AG09319 (cell line): ENCODE measurements around the gene ARVCF.

Source experiments
- DNase-seq: peaks from one replicate; pipeline ENCODE4 v3.0.0-alpha.2; 2010; ENCODE audit warnings: low read depth; ENCODE audit errors: extremely low read depth
- CTCF ChIP-seq: IDR thresholded peaks from 2 replicates; pipeline ENCODE4 v1.5.1; 2011; ENCODE audit warnings: low read depth, mild to moderate bottlenecking, inconsistent platforms, low read length, moderate library complexity

The ARVCF gene

GRCh38 chr22:19979712-19980493 is 36.7 kb downstream of the ARVCF start:
- no peak for TF ChIP-seq CTCF
- DNase-seq, result no peak

DNA sequence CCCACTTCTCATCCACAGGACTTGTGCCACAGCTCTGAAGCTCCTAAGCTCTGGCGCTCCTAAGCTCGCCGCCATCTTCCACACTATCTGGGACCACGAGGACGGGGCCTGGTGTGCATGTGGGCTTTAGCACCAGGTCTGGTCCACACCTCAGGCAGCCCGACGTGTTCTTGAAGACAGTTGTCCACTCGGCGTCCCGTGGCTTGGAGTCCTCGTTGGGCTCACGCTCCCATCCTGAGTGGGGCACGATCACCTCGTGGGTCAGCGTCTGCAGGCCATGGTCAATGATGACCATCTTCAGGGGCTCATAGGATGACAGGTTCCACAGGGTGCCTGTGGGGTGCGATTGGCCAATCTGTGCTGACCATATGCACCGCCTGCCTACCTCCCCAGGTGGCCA is 37.9 kb downstream of the ARVCF start:
- no peak for TF ChIP-seq CTCF
- DNase-seq, result no peak

DNA sequence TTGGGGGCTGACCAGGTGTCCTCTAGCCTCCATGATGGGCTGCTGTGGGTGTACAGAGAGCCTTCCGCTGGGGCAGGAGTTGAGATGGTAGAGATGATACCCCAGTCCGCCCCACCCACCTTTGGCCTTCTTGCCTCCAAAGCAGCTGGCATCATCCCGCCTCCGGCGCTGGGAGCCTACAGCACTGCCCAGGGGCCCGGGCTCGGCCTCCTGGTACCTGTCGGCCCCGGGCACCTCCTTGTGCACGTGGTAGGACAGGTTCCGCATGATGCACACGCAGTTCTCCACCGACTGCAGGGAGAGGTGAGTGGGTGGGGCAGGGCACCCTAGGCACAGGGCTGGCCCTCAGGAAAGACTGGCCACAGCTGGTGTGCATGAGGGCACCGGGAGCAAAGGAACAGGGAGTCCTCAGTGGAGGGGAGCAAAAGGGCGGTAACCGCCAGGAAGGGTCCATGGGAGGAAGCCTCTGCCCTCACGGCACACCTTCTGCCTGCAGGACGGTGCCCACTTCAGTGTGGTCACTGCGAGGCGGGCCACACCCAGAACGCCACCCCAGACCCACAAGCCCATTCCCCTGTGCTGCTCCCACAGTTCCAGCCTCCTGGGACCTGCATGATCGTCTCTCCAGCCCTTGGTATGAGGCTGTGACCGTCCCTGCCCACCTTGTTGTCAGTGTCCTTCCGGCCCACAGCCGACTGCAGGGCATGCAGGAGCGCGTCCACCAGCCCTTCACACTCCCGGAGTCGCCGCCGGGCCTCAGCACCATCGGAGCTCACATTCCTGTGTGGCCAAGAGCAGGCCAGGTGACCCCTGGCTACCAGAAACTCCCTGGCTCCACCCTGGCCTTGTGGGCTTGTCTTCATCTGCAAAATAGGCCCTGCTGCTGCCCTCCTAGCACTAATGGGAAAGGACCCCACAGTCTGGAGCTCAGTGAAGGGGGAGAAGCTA is 39.1 kb downstream of the ARVCF start:
- no peak for TF ChIP-seq CTCF

DNA sequence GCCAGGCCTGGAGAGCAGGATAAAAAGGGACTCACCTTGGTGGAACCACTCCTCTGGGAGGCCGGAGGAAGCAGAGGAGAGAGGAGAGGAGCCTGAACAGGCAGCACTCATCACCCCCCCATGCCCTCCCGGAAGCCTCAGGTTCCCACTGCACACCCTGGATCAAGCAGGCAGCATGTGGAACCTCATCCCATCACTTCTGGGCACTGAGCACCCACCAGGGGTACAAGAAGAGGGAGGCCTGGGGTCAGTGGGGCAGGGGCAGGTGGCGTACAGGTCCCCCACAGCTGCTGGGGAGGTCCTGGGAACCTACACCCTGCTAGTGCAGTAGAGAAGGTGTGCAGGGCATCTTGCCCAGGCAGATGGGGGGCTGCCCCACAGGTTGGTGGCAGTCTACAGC is 40.0 kb downstream of the ARVCF start:
- DNase-seq, result no peak
- TF ChIP-seq CTCF, result no peak

More for the DNA sequence above, 39.1 kb downstream of the ARVCF start:
- DNase-seq, result no peak

DNA sequence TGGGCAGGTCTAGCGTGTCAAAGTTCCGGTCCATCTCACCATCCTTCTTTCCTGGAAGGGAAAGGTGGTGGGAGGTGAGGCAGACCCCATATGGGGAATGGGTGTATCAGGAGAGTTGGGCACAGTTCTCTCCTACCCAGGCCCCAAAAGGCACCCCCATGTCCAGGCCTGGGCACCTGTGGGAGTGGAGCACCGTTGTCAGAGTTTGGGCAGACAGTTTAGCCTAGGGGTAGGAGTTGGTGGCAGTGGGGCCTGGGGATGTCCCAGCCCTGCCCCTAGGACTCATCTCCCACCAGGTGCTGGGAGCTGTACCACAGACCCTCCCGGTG is 41.0 kb downstream of the ARVCF start:
- TF ChIP-seq CTCF, result no peak
- no peak for DNase-seq

- TF ChIP-seq CTCF, result no peak
- no peak for DNase-seq
Observed at GRCh38 chr22:19974935-19975706, 41.5 kb downstream of the ARVCF start.
